Adrenal gland (tissue), 5 donors: ENCODE data around the gene OR8H3.

Source experiments
- POLR2A ChIP-seq, 2 donors: fragments of 450-650 bp; IDR thresholded peaks; one replicate each; pipeline ENCODE4 v1.6.1; 2017; ENCODE audit warnings: antibody characterized with exemption in 2 of 2, mild to moderate bottlenecking in 2 of 2, moderate library complexity in 1 of 2
- TF ChIP-seq, protein P1 (sequence below), 6 experiments: fragments of 450-650 bp in 4 of 6; fragments of 200-600 bp in 2 of 6; sonication (generic) in 1 of 6; IDR thresholded peaks; 1 replicate in 5 of 6; 2 replicates in 1 of 6; pipeline versions ENCODE4 v1.5.1 to v1.8.0; 2016 to 2021; ENCODE audit warnings: antibody characterized with exemption in 6 of 6, mild to moderate bottlenecking in 2 of 6, moderate library complexity in 1 of 6
- donor health status: DM: no; HTN: no; CAD: no.

DNA sequence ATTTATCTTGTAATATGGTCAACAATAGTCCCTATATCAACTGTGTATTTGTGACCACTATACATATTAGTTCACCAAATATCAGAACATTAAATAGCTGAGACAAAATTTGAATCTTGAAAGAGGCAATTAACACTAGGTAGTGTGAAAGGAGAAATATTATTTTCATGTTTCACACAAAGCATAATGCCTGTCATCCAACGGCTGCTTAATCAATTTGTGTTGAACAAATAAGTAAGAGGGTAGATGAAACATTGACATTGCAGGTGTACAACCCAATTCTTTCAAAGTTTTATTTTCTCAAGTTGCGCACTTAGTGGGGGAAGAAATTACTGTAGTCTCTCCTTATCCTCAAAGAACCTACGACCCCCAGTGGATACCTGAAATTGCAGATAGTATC, 32.5 kb upstream of the OR8H3 start:
- TF ChIP-seq, protein P1, sequence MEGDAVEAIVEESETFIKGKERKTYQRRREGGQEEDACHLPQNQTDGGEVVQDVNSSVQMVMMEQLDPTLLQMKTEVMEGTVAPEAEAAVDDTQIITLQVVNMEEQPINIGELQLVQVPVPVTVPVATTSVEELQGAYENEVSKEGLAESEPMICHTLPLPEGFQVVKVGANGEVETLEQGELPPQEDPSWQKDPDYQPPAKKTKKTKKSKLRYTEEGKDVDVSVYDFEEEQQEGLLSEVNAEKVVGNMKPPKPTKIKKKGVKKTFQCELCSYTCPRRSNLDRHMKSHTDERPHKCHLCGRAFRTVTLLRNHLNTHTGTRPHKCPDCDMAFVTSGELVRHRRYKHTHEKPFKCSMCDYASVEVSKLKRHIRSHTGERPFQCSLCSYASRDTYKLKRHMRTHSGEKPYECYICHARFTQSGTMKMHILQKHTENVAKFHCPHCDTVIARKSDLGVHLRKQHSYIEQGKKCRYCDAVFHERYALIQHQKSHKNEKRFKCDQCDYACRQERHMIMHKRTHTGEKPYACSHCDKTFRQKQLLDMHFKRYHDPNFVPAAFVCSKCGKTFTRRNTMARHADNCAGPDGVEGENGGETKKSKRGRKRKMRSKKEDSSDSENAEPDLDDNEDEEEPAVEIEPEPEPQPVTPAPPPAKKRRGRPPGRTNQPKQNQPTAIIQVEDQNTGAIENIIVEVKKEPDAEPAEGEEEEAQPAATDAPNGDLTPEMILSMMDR (IDR thresholded peaks at IDR 0.05), result no peak
- no peak for TF ChIP-seq POLR2A (IDR thresholded peaks at IDR 0.05)
